Sigmoid colon (tissue), 4 donors: ENCODE data around the gene PSKH1.

Experiments used
- POLR2A ChIP-seq, 2 donors: fragments of 450-650 bp; IDR thresholded peaks; one replicate each; pipeline ENCODE4 v1.6.1; 2016; ENCODE audit warnings: antibody characterized with exemption in 2 of 2, mild to moderate bottlenecking in 2 of 2, moderate library complexity in 2 of 2
- POLR2AphosphoS5 ChIP-seq, 4 donors: sonication (generic); formaldehyde crosslinking; IDR thresholded peaks; one replicate each; pipeline ENCODE4 v1.6.1; 2017; ENCODE audit warnings: antibody characterized with exemption in 4 of 4

DNA sequence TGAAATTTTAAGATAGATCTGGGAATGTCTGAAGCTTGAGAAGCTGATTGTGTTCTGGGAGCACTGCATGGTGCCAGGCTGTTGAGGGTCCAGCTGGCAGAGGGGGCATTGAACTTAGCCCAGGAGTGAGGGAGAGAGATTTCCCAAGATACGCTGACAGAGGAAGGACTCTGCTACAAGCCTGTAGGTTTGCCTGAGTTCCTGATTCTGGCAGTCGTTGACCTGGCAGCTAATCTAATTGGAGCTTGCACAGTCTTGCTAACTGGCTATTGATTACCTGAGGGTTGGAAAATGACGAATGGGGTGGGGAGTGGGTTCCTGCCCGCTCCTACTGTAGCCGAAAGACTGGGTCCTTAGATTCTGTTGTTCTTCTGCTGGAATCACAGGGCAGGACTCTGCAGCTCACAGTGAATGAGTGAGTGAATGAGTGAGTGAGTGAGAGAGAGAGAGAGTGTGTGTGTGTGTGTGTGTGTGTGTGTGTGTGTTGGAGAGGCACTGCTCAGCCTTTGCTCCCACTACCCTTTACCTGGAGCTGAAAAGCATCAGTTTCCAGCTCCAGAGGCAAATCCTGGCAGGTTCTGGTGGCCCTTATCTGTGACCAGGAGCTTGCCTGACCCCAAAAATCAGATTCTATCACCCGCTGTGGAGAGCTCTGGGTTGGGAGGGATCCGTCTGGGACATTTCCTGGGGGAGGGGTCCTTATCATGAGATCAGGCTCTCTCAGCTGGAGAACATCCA lies 21.9 kb downstream of the PSKH1 start:
- TF ChIP-seq POLR2A (IDR thresholded peaks at IDR 0.05) (no peak), POLR2AphosphoS5 (IDR thresholded peaks at IDR 0.05) (no peak)
